ENCODE measurements around the gene MRPL18.
"Not testable (repeated sequence)": the region's sequence is repeated elsewhere in the genome, so short reads cannot be mapped to it uniquely, and the experiment has no call there.

Gene MRPL18

GRCh38 chr6:159790149-159790955, at the start of gene MRPL18:
MRPL18 (plus strand) TSS chr6:159790467; CDS start chr6:159790588, 121 bp downstream.
- DNase-seq = peak; percentile 82

GRCh38 chr6:159742165-159742564, 48.1 kb upstream of the MRPL18 start:
- no peak for DNase-seq

- DNase-seq = no peak
These were observed 45.2 kb upstream of the MRPL18 start for GRCh38 chr6:159745081-159745480.

- no peak for DNase-seq
These were observed 43.5 kb upstream of the MRPL18 start for GRCh38 chr6:159746759-159747158.

GRCh38 chr6:159748127-159748526, 42.1 kb upstream of the MRPL18 start:
- not testable (repeated sequence) for DNase-seq

- DNase-seq = no peak
These were observed 38.8 kb upstream of the MRPL18 start for GRCh38 chr6:159751448-159751847.

- DNase-seq = no peak
These were observed 37.0 kb upstream of the MRPL18 start for GRCh38 chr6:159753081-159753872.

- no peak for DNase-seq
These were observed 35.9 kb upstream of the MRPL18 start for GRCh38 chr6:159754401-159754800.

GRCh38 chr6:159754959-159755914, 35.0 kb upstream of the MRPL18 start:
- DNase-seq = no peak

GRCh38 chr6:159756508-159756907, 33.8 kb upstream of the MRPL18 start:
- no peak for DNase-seq

GRCh38 chr6:159758031-159759001, 32.0 kb upstream of the MRPL18 start:
- DNase-seq = no peak

GRCh38 chr6:159759645-159760044, 30.6 kb upstream of the MRPL18 start:
- DNase-seq = no peak

GRCh38 chr6:159760602-159761057, 29.6 kb upstream of the MRPL18 start:
- DNase-seq = peak; percentile 29

GRCh38 chr6:159761129-159761872, 29.0 kb upstream of the MRPL18 start:
- DNase-seq = no peak

GRCh38 chr6:159761873-159762680, 28.2 kb upstream of the MRPL18 start, which contains the start of gene ACAT2:
ACAT2 (plus strand) TSS chr6:159762045; CDS start chr6:159762088, 43 bp downstream.
- DNase-seq = peak; percentile 80

- no peak for DNase-seq
These were observed 27.5 kb upstream of the MRPL18 start for GRCh38 chr6:159762681-159763293.

- no peak for DNase-seq
These were observed 23.4 kb upstream of the MRPL18 start for GRCh38 chr6:159766906-159767305.

GRCh38 chr6:159769470-159769869, 20.8 kb upstream of the MRPL18 start:
- DNase-seq = no peak

GRCh38 chr6:159772196-159772595, 18.1 kb upstream of the MRPL18 start:
- no peak for DNase-seq

All from T1000 (cell line).